Panc1 (cell line): ENCODE measurements around the gene SGO2.
"Not testable (repeated sequence)": the region's sequence is repeated elsewhere in the genome, so short reads cannot be mapped to it uniquely, and the experiment has no call there.

Source experiments
- CTCF ChIP-seq: fragments of 450-650 bp; IDR thresholded peaks from 2 replicates; pipeline ENCODE4 v1.5.1; 2017; ENCODE audit warnings: mild to moderate bottlenecking
- POLR2AphosphoS5 ChIP-seq: IDR thresholded peaks from 2 replicates; pipeline ENCODE4 v1.6.1; 2012; ENCODE audit warnings: mild to moderate bottlenecking, low read depth, low read length, moderate library complexity
- REST ChIP-seq, 2 experiments: IDR thresholded peaks; 2 replicates each; pipeline ENCODE4 v1.6.1; 2011 to 2012; ENCODE audit warnings: low read depth in 2 of 2, control low read depth in 1 of 2, low read length in 1 of 2, mild to moderate bottlenecking in 1 of 2, moderate library complexity in 1 of 2; ENCODE audit not compliant: insufficient read depth in 1 of 2
- SIN3A ChIP-seq: IDR thresholded peaks from 2 replicates; pipeline ENCODE4 v1.6.1; 2012; ENCODE audit warnings: low read depth, mild to moderate bottlenecking, low read length, moderate library complexity, borderline replicate concordance; ENCODE audit not compliant: insufficient read depth
- TCF7L2 ChIP-seq: IDR thresholded peaks from 2 replicates; pipeline ENCODE4 v1.6.1; 2011; ENCODE audit warnings: mild to moderate bottlenecking, low read depth, low read length, inconsistent platforms

- TF ChIP-seq CTCF; REST (IDR thresholded peaks at IDR 0.05; ENCODE audit: insufficient read depth in 1 of 2, low read depth in 2 of 2, low read length in 1 of 2); POLR2AphosphoS5; SIN3A; TCF7L2: not testable (repeated sequence)
These were observed 40.6 kb downstream of the SGO2 start for GRCh38 chr2:200566596-200566995.
